B cell (primary cell): ENCODE measurements around the gene FADD. TPM values are rescaled to one million over a fixed set of nuclear protein-coding genes. Genes with fewer than 3 reads are reported as not detected.

Experiments
- ATAC-seq: fragments of 200-7000 bp; cut with Tn5 transposase; one replicate; pipeline ENCODE4 v1.10.0; 2021; ENCODE audit warnings: low read depth, mild to moderate bottlenecking, moderate number of reproducible peaks, moderate library complexity
- CTCF ChIA-PET: fragments of 350-600 bp; sonication (Branson Sonifier 250); formaldehyde crosslinking; loops from one replicate; lab custom pipeline; 2021; ENCODE audit warnings: antibody characterized with exemption, inconsistent platforms; lab: Charles Lee
- POLR2A ChIA-PET: fragments of 350-600 bp; sonication (Branson Sonifier 250); formaldehyde crosslinking; loops from one replicate; lab custom pipeline; 2021; ENCODE audit warnings: antibody characterized with exemption; lab: Charles Lee
- DNase-seq: peaks from one replicate; pipeline ENCODE4 v3.0.0; 2013
- H2AFZ ChIP-seq: 2 replicates; pipeline ENCODE4 v1.6.1; 2012; ENCODE audit warnings: mild to moderate bottlenecking, low read depth, low read length; ENCODE audit not compliant: insufficient read depth, poor library complexity, severe bottlenecking
- H3K27ac ChIP-seq, 2 donors: 1 replicate in 1 of 2; 2 replicates in 1 of 2; pipeline ENCODE4 v1.5.1; 2012 to 2013; ENCODE audit warnings: low read length in 2 of 2, mild to moderate bottlenecking in 2 of 2, moderate library complexity in 1 of 2
- H3K27me3 ChIP-seq, 4 experiments: fragments of 200-600 bp in 1 of 4; sonication (generic) in 1 of 4; replicated peaks in 1 of 4; 1 replicate in 2 of 4; 2 replicates in 2 of 4; pipeline versions ENCODE4 v1.6.1 to v1.7.0; 2013 to 2016; ENCODE audit warnings: low read length in 3 of 4, mild to moderate bottlenecking in 2 of 4, mixed read lengths in 1 of 4, moderate library complexity in 1 of 4; ENCODE audit not compliant: insufficient read depth in 4 of 4, control insufficient read depth in 3 of 4; ENCODE audit errors: control extremely low read depth in 1 of 4
- H3K36me3 ChIP-seq, 2 experiments: replicated peaks in 1 of 2; 1 replicate in 1 of 2; 2 replicates in 1 of 2; pipeline versions ENCODE4 v1.6.1 to v1.7.1; 2013; ENCODE audit warnings: low read length in 1 of 2; ENCODE audit not compliant: insufficient read depth in 2 of 2, control insufficient read depth in 1 of 2; ENCODE audit errors: control extremely low read depth in 1 of 2, extremely low read depth in 1 of 2
- H3K4me1 ChIP-seq, 2 donors: fragments of 200-600 bp in 1 of 2; sonication (generic) in 1 of 2; 1 replicate in 1 of 2; 2 replicates in 1 of 2; pipeline versions ENCODE4 v1.5.1 to v1.6.1; 2013 to 2017; ENCODE audit warnings: low read length in 2 of 2; ENCODE audit not compliant: control insufficient read depth in 2 of 2, insufficient read depth in 2 of 2
- H3K4me2 ChIP-seq: replicated peaks from 2 replicates; pipeline ENCODE3; 2012; ENCODE audit warnings: mild to moderate bottlenecking, low read depth, low read length; ENCODE audit not compliant: poor library complexity, severe bottlenecking
- H3K4me3 ChIP-seq, 5 experiments: fragments of 200-600 bp in 1 of 5; sonication (generic) in 1 of 5; 1 replicate in 3 of 5; 2 replicates in 2 of 5; pipeline versions ENCODE4 v1.5.1 to v1.7.0; 2011 to 2016; ENCODE audit warnings: low read length in 4 of 5, mild to moderate bottlenecking in 4 of 5, low read depth in 2 of 5, control low read depth in 1 of 5, moderate library complexity in 1 of 5; ENCODE audit not compliant: insufficient read depth in 1 of 5; ENCODE audit errors: control extremely low read depth in 1 of 5, extremely low read depth in 1 of 5
- H3K79me2 ChIP-seq: fragments of 200-600 bp; sonication (generic); one replicate; pipeline ENCODE4 v1.6.0; 2016; ENCODE audit warnings: low read length; ENCODE audit not compliant: control insufficient read depth, insufficient read depth
- H3K9ac ChIP-seq: fragments of 200-600 bp; sonication (generic); 2 replicates; pipeline ENCODE4 v1.6.1; 2017; ENCODE audit warnings: mild to moderate bottlenecking, low read length, moderate library complexity
- H3K9me3 ChIP-seq, 3 donors: one replicate each; pipeline versions ENCODE4 v1.6.1 to v1.7.1; 2013; ENCODE audit warnings: low read length in 2 of 3; ENCODE audit not compliant: control insufficient read depth in 2 of 3, insufficient read depth in 1 of 3; ENCODE audit errors: control extremely low read depth in 1 of 3
- H4K20me1 ChIP-seq: 2 replicates; pipeline ENCODE4 v1.6.0; 2012; ENCODE audit warnings: mild to moderate bottlenecking, low read length; ENCODE audit not compliant: insufficient read depth, control insufficient read depth, poor library complexity, severe bottlenecking
- H3K27ac Mint-ChIP-seq: one replicate; pipeline ENCODE4 v1.8.0; 2021; ENCODE audit warnings: mixed read lengths
- H3K27me3 Mint-ChIP-seq: one replicate; pipeline ENCODE4 v1.8.0; 2021; ENCODE audit warnings: mixed read lengths
- H3K4me1 Mint-ChIP-seq: one replicate; pipeline ENCODE4 v1.8.0; 2021; ENCODE audit warnings: mixed read lengths
- H3K4me3 Mint-ChIP-seq: one replicate; pipeline ENCODE4 v1.8.0; 2021; ENCODE audit warnings: mixed read lengths
- H3K9me3 Mint-ChIP-seq: one replicate; pipeline ENCODE4 v1.8.0; 2022; ENCODE audit warnings: mixed read lengths; ENCODE audit not compliant: insufficient read depth
- EZH2 ChIP-seq: IDR thresholded peaks from 2 replicates; pipeline ENCODE4 v1.6.1; 2012; ENCODE audit warnings: borderline replicate concordance, low read depth, mild to moderate bottlenecking, moderate library complexity, low read length; ENCODE audit not compliant: insufficient read depth, poor library complexity, severe bottlenecking
- WGBS: methylation state at CpG from one replicate; pipeline ENCODE4 v1.1.5; 2013; ENCODE audit warnings: missing lambda C conversion rate; ENCODE audit not compliant: insufficient coverage; 5-methylcytosine and 5-hydroxymethylcytosine counted together
- intact Hi-C: fragments of 100-400 bp; cut with micrococcal nuclease; formaldehyde crosslinking; loops from one replicate; pipeline ENCODE4 v1.10.0; 2022
- polyA plus RNA-seq: library from polyadenylated mRNA; depleted of rRNA; stranded (reverse); fragments of >200 nt; gene quantifications from 2 replicates; pipeline ENCODE4 v1.2.3, GENCODE V29; 2012
- total RNA-seq, 2 donors: library from RNA; stranded (reverse); fragments of 120-200 nt in 1 of 2; gene quantifications; 1 replicate in 1 of 2; 2 replicates in 1 of 2; pipeline versions ENCODE4 v1.2.3 to v1.2.4, GENCODE V29; 2013 to 2022
- TF ChIP-seq, protein P1 (sequence below): fragments of 200-600 bp; IDR thresholded peaks from one replicate; pipeline ENCODE4 v1.8.0; 2022; ENCODE audit warnings: antibody characterized with exemption, mild to moderate bottlenecking

FADD gene
- total and polyA plus RNA-seq, 2 donors (not counting 1 experiment from before 2014, with no cell fraction given), result 5.4 to 26.6 TPM

DNA sequence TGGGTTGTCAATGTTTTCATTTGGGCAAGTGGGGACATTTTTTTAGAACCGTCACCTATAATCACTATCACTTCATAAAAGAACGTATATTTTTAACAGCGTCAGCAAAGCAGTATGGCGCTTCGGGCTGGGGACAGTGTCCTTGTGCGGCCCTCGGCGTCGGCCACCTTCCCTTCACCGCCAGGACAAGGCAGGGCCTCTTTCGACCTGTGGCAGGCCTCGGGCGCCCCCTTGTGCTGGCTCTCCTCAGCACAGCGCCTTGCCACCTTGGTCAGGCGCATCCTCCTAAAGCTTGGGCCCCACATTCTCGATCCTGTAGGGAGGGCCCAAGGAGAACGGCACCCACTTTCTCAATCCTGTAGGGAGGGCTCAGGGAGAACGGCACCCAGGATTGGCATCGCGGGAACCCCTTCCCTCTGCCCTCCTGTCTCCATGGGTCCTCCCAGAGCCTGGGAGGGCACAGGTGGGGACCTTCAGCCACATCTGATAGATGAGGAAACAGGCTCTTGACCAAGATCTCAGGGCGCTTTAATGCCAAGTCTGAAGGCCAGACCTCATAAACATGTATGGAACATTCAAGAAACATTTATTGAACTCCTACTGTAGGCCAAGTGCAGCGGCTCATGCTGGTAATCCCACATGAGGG lies 11.5 kb upstream of the FADD start:
- no peak overlapping the region for H3K27ac Mint-ChIP-seq
- H3K36me3 ChIP-seq, result no peaks in the 10 kb centered on the region
- peaks cover 0 to 16% (median 3%) of the 10 kb centered on the region in 4 experiments for H3K27me3 ChIP-seq
- 21% methylated on average over 21 of the region's 22 CpGs for WGBS
- TF ChIP-seq, protein P1, sequence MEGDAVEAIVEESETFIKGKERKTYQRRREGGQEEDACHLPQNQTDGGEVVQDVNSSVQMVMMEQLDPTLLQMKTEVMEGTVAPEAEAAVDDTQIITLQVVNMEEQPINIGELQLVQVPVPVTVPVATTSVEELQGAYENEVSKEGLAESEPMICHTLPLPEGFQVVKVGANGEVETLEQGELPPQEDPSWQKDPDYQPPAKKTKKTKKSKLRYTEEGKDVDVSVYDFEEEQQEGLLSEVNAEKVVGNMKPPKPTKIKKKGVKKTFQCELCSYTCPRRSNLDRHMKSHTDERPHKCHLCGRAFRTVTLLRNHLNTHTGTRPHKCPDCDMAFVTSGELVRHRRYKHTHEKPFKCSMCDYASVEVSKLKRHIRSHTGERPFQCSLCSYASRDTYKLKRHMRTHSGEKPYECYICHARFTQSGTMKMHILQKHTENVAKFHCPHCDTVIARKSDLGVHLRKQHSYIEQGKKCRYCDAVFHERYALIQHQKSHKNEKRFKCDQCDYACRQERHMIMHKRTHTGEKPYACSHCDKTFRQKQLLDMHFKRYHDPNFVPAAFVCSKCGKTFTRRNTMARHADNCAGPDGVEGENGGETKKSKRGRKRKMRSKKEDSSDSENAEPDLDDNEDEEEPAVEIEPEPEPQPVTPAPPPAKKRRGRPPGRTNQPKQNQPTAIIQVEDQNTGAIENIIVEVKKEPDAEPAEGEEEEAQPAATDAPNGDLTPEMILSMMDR, result peak; percentile 36
- no peak for TF ChIP-seq EZH2
- CTCF ChIA-PET, result no interaction called here
- POLR2A ChIA-PET, result no interaction called here
- H4K20me1 ChIP-seq, result no peaks in the 10 kb centered on the region
- no peak overlapping the region for H3K4me2 ChIP-seq
- no peak for ATAC-seq
- no peak overlapping the region for H3K27ac ChIP-seq
- peaks cover 2% of the 10 kb centered on the region for H3K4me1 Mint-ChIP-seq
- peaks cover 9% of the 10 kb centered on the region for H3K27me3 Mint-ChIP-seq
- no peak overlapping the region for H3K9ac ChIP-seq
- H3K4me3 ChIP-seq, result no peak overlapping the region
- no peaks in the 10 kb centered on the region for H3K4me1 ChIP-seq
- no peaks in the 10 kb centered on the region for H3K9me3 ChIP-seq
- no peak overlapping the region for H3K4me3 Mint-ChIP-seq
- H2AFZ ChIP-seq, result no peak overlapping the region
- H3K9me3 Mint-ChIP-seq, result no peaks in the 10 kb centered on the region
- H3K79me2 ChIP-seq, result no peaks in the 10 kb centered on the region
- peak; percentile 32 for DNase-seq
- intact Hi-C loops, result no loop called here

DNA sequence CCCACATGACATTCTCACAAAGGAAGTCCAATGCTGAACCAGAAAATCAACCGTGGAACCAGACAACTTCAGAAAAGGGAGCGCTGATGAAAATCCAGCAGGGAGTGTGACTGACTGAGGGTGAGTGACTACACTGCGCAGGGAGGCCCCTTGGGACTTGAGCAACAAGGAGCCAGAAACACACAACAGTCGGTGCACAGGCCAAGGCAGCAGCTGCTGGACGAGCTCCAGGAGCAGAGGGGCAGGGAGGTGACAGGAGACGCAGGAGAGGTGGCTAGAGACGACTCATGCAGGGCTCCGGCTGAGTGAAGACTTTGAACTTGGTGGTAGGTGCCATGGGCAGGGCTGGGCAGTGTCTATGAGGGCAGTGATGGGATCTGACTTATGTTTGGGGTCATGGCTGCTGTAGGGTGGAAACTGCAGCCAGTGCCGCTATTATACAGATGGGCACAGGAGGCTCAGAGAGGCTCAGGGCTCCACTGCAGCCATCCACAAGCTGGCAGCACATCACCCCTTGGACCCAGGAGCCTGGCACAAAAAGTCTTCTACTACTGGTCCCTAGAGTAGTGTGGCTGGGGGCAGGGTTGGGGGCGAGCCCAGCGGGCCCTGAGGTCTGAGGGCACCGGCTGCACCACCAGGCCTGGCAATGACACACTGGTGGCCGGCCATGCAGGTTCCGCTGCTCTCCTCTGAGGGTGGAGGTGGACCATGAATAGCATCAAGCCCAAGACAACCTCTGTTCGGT lies 10.3 kb upstream of the FADD start:
- Histone ChIP-seq H3K27ac (no peak overlapping the region), H4K20me1 (no peaks in the 10 kb centered on the region), H3K9me3 (no peaks in the 10 kb centered on the region), H3K9ac (no peak overlapping the region), H3K4me2 (no peak overlapping the region), H2AFZ (no peak overlapping the region), H3K79me2 (no peaks in the 10 kb centered on the region), H3K4me1 (no peaks in the 10 kb centered on the region), H3K36me3 (no peaks in the 10 kb centered on the region), H3K4me3 (no peak overlapping the region), H3K27me3 (peaks cover 0 to 16% (median 3%) of the 10 kb centered on the region in 4 experiments)
- intact Hi-C loops, result no loop called here
- ChIA-PET CTCF (no interaction called here), POLR2A (no interaction called here)
- Mint-ChIP-seq H3K9me3 (no peaks in the 10 kb centered on the region), H3K27me3 (peaks cover 9% of the 10 kb centered on the region), H3K27ac (no peak overlapping the region), H3K4me1 (peaks cover 2% of the 10 kb centered on the region), H3K4me3 (no peak overlapping the region)
- TF ChIP-seq, protein P1, result no peak
- TF ChIP-seq EZH2, result no peak
- WGBS, result 86% methylated on average over 15 of the region's 15 CpGs
- DNase-seq (no peak), ATAC-seq (no peak)
